ENCODE results near the gene FAM20C.

Gene FAM20C

DNA sequence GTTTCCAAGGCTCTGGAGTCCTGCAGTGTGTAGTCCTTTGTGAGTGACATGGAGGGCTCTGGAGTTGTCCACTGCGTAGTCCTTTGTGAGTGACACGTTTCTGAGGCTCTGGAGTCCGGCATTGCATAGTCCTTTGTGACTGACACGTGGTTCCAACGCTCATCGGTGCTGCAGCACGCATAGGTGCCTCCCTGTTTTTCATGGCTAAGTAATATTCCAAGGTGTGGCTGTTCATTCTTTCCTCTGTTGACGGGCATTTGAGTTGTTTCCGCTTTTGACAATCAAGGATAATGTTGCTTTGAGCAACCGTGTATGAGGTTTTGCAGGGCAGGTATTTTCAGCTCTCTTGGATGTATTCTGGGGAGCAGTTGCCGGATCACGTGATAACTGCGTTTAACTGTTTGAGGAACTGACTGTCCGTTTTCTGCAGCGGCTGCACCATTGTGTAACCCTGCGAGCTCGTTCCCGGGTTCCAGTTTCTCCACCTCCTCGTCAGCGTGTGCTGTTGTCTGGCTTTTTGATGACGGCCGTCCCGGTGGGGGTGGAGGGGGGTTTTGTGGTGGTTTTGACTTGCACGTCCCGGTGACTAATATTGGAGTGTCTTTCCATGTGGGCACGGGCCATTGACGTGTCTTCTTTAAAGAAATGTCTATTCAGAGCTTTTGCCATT is 21.1 kb downstream of the FAM20C start:
- ChIA-PET CTCF (interaction anchor here (0.7 kb wide), 1 partner anchor 38 kb away, joined by 3 read pairs; no protein-coding TSS in a partner anchor), POLR2A (interaction anchor here (1.4 kb wide), 1 partner anchor 21 kb away, joined by 4 read pairs; the partner anchor contains the start of gene FAM20C)
- Histone ChIP-seq H3K36me3 (ENCODE audit: control insufficient read depth in 2 of 2, insufficient read depth in 1 of 2, low read length in 2 of 2) (peaks cover 0 to 18% of the 10 kb centered on the region in 2 experiments; a peak in 1 of 3 replicates), H3K4me3 (ENCODE audit: low read depth, low read length) (no peak overlapping the region), H3K4me1 (ENCODE audit: control insufficient read depth, insufficient read depth, low read length) (no peaks in the 10 kb centered on the region), H3K27ac (ENCODE audit: extremely low read depth, low read depth, low read length) (no peak overlapping the region), H3K9me3 (ENCODE audit: control insufficient read depth, insufficient read depth, low read depth, low read length) (no peaks in the 10 kb centered on the region)
- TF ChIP-seq ZNF777 (tag by site-specific recombination; IDR thresholded peaks at IDR 0.05; ENCODE audit: borderline replicate concordance) (no peak), ZNF146 (tag by site-specific recombination; IDR thresholded peaks at IDR 0.05) (peak; percentile 97), OVOL3 (tag by site-specific recombination; IDR thresholded peaks at IDR 0.05) (no peak)
- TF ChIP-seq, protein P1, sequence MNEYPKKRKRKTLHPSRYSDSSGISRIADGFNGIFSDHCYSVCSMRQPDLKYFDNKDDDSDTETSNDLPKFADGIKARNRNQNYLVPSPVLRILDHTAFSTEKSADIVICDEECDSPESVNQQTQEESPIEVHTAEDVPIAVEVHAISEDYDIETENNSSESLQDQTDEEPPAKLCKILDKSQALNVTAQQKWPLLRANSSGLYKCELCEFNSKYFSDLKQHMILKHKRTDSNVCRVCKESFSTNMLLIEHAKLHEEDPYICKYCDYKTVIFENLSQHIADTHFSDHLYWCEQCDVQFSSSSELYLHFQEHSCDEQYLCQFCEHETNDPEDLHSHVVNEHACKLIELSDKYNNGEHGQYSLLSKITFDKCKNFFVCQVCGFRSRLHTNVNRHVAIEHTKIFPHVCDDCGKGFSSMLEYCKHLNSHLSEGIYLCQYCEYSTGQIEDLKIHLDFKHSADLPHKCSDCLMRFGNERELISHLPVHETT (tag by site-specific recombination; IDR thresholded peaks at IDR 0.05) = no peak

DNA sequence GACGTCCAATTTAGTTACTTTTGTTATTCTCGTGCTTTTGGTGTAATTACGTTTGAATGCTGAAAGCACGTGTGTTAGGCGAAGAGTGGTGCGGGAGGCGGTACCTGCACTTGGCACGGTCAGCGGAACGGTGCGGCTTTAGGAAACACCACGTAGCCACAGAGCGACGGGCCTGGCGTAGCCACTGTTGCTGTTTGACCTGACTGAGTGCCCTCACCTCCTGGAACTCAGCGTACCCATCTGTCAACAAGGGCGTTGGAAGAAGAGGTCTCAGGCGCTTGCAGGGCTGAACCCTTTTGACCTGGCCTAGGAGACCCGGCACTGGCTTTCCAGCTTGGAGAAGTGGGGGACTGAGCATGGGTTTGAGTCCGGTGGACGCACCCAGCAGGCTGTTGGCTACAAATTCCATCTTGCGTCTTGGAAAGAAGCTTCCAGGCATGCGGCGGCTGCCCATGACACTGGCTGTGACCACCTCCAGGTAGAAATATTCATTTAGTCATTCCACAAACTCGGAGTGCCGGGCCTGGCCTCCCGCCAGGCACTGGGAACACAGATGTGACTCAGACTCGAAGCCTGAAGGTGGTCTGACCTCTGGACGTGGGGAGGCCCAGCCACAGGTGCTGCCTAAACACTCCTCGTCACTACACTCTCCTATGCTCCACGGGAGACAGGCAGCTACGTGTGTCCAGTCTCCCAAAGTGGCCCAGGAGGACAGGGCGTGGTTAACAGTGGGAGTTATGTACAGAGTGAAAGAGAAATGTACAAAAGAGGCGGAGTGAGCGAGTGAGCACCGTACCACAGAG is 22.2 kb downstream of the FAM20C start:
- H3K4me3 ChIP-seq (ENCODE audit: low read depth, low read length) = no peak overlapping the region
- POLR2A ChIA-PET = interaction anchor here (1.4 kb wide), 1 partner anchor 23 kb away, joined by 4 read pairs; the partner anchor contains the start of gene FAM20C
- no peaks in the 10 kb centered on the region for H3K9me3 ChIP-seq (ENCODE audit: control insufficient read depth, insufficient read depth, low read depth, low read length)
- peaks cover 0 to 6% of the 10 kb centered on the region in 2 experiments; a peak in 1 of 3 replicates for H3K36me3 ChIP-seq (ENCODE audit: control insufficient read depth in 2 of 2, insufficient read depth in 1 of 2, low read length in 2 of 2)
- TF ChIP-seq WT1 (tag by site-specific recombination; IDR thresholded peaks at IDR 0.05) (no peak), ZFHX2 (tag by site-specific recombination; conservative IDR thresholded peaks at IDR 0.05) (peak; percentile 18; the same call in 1 of the 2 replicates), ZIC2 (tag by site-specific recombination; IDR thresholded peaks at IDR 0.05) (peak; percentile 79)
- H3K4me1 ChIP-seq (ENCODE audit: control insufficient read depth, insufficient read depth, low read length) = no peaks in the 10 kb centered on the region
- CTCF ChIA-PET = no interaction called here
- H3K27ac ChIP-seq (ENCODE audit: extremely low read depth, low read depth, low read length) = no peak overlapping the region

DNA sequence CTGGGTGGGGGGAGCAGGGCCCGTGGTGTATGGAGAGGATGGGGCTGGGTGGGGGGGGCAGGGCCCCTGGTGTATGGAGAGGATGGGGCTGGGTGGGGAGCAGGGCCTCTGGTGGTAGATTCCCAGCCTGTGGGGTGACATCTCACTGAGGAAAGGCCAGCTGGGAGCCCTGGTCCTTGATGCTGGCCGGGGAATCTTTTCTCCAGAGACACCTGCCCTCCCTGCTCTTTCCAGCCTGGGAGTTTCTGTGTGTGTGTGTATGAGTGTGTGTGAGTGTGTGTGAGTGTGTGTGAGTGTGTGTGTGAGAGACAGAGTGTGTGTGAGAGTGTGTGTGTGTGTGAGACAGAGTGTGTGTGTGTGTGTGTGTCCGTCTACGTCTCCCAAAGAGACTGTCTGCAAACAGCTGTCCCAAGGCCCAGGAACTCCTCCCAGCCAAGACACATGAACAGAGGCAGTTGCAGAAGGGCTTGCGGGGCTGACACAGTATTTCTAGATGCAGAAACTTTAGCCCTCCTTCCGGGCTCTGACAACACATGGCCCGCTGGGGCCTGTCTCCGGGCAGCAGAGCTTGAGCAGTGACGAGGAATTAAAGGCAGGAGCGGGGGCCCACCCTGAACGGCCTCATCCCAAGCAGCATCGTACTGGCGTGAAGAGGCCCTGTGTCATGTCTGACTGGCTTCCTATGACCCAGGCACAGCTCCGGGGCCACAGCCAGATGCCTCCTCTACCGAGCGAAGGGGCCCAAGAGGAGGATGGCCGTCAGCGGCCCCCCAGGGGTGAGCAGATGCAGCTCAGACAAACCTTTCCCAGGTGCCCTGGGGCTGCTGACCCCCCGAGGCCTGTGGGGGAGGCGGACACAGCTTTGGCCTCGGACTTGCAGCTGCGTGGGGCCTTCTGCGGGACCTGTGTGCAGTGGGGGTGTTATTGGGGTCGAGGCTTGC is 24.3 kb downstream of the FAM20C start:
- POLR2A ChIA-PET = no interaction called here
- Histone ChIP-seq H3K9me3 (ENCODE audit: control insufficient read depth, insufficient read depth, low read depth, low read length) (no peaks in the 10 kb centered on the region), H3K4me3 (ENCODE audit: low read depth, low read length) (no peak overlapping the region), H3K36me3 (ENCODE audit: control insufficient read depth in 2 of 2, insufficient read depth in 1 of 2, low read length in 2 of 2) (peaks cover 0 to 4% of the 10 kb centered on the region in 2 experiments; a peak in 1 of 3 replicates), H3K4me1 (ENCODE audit: control insufficient read depth, insufficient read depth, low read length) (no peaks in the 10 kb centered on the region), H3K27ac (ENCODE audit: extremely low read depth, low read depth, low read length) (no peak overlapping the region)
- CTCF ChIA-PET = interaction anchor here (0.6 kb wide), 2 partner anchors 10 to 51 kb away, joined by 3 read pairs; no protein-coding TSS in a partner anchor
- no peak for TF ChIP-seq ZNF558 (tag by site-specific recombination; IDR thresholded peaks at IDR 0.05)
- TF ChIP-seq, protein P2, sequence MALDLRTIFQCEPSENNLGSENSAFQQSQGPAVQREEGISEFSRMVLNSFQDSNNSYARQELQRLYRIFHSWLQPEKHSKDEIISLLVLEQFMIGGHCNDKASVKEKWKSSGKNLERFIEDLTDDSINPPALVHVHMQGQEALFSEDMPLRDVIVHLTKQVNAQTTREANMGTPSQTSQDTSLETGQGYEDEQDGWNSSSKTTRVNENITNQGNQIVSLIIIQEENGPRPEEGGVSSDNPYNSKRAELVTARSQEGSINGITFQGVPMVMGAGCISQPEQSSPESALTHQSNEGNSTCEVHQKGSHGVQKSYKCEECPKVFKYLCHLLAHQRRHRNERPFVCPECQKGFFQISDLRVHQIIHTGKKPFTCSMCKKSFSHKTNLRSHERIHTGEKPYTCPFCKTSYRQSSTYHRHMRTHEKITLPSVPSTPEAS (tag by site-specific recombination; IDR thresholded peaks at IDR 0.05) = peak; percentile 95

DNA sequence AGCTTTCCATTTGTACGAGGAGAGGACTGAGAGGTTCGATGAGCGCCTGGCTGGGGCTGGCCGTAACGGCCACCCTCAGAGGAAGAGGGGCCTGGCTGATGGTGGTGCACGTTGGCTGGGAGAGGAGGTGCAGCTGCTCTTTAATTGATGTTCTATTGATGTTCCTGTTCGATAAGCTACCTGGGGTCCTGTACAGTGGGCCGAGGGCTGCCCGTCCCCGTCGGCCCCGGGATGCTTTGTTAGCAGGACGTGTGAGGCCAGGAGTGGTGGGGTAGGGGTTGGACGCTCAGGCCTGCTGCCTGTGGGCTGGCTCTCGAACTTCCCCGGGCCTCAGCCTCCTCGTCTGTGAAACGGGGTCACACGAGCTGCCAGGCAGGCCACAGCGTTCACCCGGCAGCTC is 25.4 kb downstream of the FAM20C start:
- ChIA-PET POLR2A (interaction anchor here (1.2 kb wide), 1 partner anchor 26 kb away, joined by 3 read pairs; the partner anchor contains the start of gene FAM20C), CTCF (interaction anchor here (0.6 kb wide), 1 partner anchor 50 kb away, joined by 3 read pairs; no protein-coding TSS in a partner anchor)
- Histone ChIP-seq H3K9me3 (ENCODE audit: control insufficient read depth, insufficient read depth, low read depth, low read length) (no peaks in the 10 kb centered on the region), H3K4me1 (ENCODE audit: control insufficient read depth, insufficient read depth, low read length) (no peaks in the 10 kb centered on the region), H3K4me3 (ENCODE audit: low read depth, low read length) (no peak overlapping the region), H3K36me3 (ENCODE audit: control insufficient read depth in 2 of 2, insufficient read depth in 1 of 2, low read length in 2 of 2) (peaks cover 0 to 4% of the 10 kb centered on the region in 2 experiments; a peak in 1 of 3 replicates), H3K27ac (ENCODE audit: extremely low read depth, low read depth, low read length) (no peak overlapping the region)
- TF ChIP-seq GLIS1 (tag by site-specific recombination; IDR thresholded peaks at IDR 0.05) (no peak), ZNF544 (tag by site-specific recombination; IDR thresholded peaks at IDR 0.05) (no peak), ZNF843 (tag by site-specific recombination; IDR thresholded peaks at IDR 0.05) (no peak), MYNN (tag by site-specific recombination; IDR thresholded peaks at IDR 0.05; ENCODE audit: borderline replicate concordance) (no peak), IKZF3 (tag by site-specific recombination; IDR thresholded peaks at IDR 0.05) (no peak)
- TF ChIP-seq, protein P3, sequence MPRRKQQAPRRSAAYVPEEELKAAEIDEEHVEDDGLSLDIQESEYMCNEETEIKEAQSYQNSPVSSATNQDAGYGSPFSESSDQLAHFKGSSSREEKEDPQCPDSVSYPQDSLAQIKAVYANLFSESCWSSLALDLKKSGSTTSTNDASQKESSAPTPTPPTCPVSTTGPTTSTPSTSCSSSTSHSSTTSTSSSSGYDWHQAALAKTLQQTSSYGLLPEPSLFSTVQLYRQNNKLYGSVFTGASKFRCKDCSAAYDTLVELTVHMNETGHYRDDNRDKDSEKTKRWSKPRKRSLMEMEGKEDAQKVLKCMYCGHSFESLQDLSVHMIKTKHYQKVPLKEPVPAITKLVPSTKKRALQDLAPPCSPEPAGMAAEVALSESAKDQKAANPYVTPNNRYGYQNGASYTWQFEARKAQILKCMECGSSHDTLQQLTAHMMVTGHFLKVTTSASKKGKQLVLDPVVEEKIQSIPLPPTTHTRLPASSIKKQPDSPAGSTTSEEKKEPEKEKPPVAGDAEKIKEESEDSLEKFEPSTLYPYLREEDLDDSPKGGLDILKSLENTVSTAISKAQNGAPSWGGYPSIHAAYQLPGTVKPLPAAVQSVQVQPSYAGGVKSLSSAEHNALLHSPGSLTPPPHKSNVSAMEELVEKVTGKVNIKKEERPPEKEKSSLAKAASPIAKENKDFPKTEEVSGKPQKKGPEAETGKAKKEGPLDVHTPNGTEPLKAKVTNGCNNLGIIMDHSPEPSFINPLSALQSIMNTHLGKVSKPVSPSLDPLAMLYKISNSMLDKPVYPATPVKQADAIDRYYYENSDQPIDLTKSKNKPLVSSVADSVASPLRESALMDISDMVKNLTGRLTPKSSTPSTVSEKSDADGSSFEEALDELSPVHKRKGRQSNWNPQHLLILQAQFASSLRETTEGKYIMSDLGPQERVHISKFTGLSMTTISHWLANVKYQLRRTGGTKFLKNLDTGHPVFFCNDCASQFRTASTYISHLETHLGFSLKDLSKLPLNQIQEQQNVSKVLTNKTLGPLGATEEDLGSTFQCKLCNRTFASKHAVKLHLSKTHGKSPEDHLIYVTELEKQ (tag by site-specific recombination; IDR thresholded peaks at IDR 0.05; ENCODE audit: borderline replicate concordance) = no peak
- TF ChIP-seq, protein P4, sequence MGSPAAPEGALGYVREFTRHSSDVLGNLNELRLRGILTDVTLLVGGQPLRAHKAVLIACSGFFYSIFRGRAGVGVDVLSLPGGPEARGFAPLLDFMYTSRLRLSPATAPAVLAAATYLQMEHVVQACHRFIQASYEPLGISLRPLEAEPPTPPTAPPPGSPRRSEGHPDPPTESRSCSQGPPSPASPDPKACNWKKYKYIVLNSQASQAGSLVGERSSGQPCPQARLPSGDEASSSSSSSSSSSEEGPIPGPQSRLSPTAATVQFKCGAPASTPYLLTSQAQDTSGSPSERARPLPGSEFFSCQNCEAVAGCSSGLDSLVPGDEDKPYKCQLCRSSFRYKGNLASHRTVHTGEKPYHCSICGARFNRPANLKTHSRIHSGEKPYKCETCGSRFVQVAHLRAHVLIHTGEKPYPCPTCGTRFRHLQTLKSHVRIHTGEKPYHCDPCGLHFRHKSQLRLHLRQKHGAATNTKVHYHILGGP (tag by site-specific recombination; IDR thresholded peaks at IDR 0.05) = no peak
